Measurements from ENCODE around the gene ARID5A. TPM values are rescaled to one million over a fixed set of nuclear protein-coding genes. Genes with fewer than 3 reads are reported as not detected.

The ARID5A gene
- total and polyA plus RNA-seq, 2 donors (not counting 1 experiment from before 2014, with no cell fraction given), result 35.5 to 93.0 TPM

DNA sequence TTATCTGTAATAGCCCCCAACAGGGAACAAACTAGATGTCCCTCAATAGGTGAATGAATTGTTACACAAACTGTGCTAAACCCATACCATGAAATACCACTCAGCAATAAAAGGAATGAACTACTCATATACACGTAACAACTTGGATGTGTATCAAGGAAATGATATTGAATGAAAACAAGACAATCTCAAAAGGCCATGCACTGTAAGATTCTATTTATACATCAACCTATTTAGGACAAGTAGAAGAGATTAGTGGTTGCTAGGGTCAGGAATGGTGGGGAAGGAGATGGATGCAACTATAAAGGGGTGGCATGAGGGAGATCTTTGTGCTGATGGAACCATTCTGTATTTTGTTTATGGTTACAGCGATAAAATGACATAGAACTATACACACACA, 54.5 kb downstream of the ARID5A start:
- Mint-ChIP-seq H3K27me3 (no peaks in the 10 kb centered on the region), H3K27ac (no peak overlapping the region), H3K4me3 (no peak overlapping the region), H3K9me3 (ENCODE audit: insufficient read depth) (no peaks in the 10 kb centered on the region), H3K4me1 (no peaks in the 10 kb centered on the region)
- Histone ChIP-seq H3K4me2 (replicated peaks; ENCODE audit: low read depth, low read length, poor library complexity, severe bottlenecking) (no peak overlapping the region), H3K79me2 (ENCODE audit: control insufficient read depth, insufficient read depth, low read length) (no peaks in the 10 kb centered on the region), H3K36me3 (replicated peaks in 1 of 2; ENCODE audit: control extremely low read depth in 1 of 2, control insufficient read depth in 1 of 2, extremely low read depth in 1 of 2, insufficient read depth in 2 of 2, low read length in 1 of 2) (peaks cover 9 to 33% of the 10 kb centered on the region in 2 experiments), H3K9ac (ENCODE audit: low read length) (no peak overlapping the region), H2AFZ (ENCODE audit: insufficient read depth, low read depth, low read length, poor library complexity, severe bottlenecking) (no peak overlapping the region), H3K4me1 (ENCODE audit: control insufficient read depth in 2 of 2, insufficient read depth in 2 of 2, low read length in 2 of 2) (no peaks in the 10 kb centered on the region), H4K20me1 (ENCODE audit: control insufficient read depth, insufficient read depth, low read length, poor library complexity, severe bottlenecking) (no peaks in the 10 kb centered on the region), H3K27me3 (replicated peaks in 1 of 4; ENCODE audit: control extremely low read depth in 1 of 4, control insufficient read depth in 3 of 4, insufficient read depth in 4 of 4, low read length in 3 of 4) (no peaks in the 10 kb centered on the region), H3K4me3 (ENCODE audit: control extremely low read depth in 1 of 5, extremely low read depth in 1 of 5, insufficient read depth in 1 of 5, low read depth in 2 of 5, low read length in 4 of 5) (no peak overlapping the region), H3K27ac (ENCODE audit: low read length in 2 of 2) (no peak overlapping the region), H3K9me3 (ENCODE audit: control extremely low read depth in 1 of 3, control insufficient read depth in 2 of 3, insufficient read depth in 1 of 3, low read length in 2 of 3) (no peaks in the 10 kb centered on the region)
- WGBS (ENCODE audit: insufficient coverage), result no CpG with 5 or more reads among the region's 2 CpGs
- CTCF ChIA-PET, result no interaction called here
- TF ChIP-seq EZH2 (IDR thresholded peaks at IDR 0.05; ENCODE audit: borderline replicate concordance, insufficient read depth, low read depth, low read length, poor library complexity, severe bottlenecking), result no peak
- no peak for TF ChIP-seq CTCF (IDR thresholded peaks at IDR 0.05)
- DNase-seq (no peak), ATAC-seq (ENCODE audit: low read depth) (no peak)
- POLR2A ChIA-PET, result no interaction called here
- intact Hi-C loops (cut with micrococcal nuclease), result no loop called here

DNA sequence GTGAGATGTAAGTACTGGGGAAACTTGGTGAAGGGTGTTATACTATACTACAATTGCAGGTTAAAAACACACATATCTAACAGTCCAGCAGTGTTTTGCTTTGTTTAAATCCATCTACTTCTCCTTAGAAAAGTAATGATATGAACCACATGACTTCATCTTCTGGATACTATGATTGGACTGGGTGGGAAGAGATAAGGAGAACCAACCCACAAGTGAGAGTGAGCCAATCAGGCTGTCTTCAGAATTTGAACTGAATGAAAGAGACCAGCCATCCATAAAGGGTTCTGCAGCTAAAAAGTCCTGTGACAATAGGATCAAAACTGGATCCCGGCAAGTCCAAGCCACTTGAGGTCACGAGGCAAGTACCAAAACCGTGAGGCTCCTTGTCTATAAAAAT, 54.9 kb downstream of the ARID5A start:
- no peak for ATAC-seq (ENCODE audit: low read depth)
- Mint-ChIP-seq H3K27ac (no peak overlapping the region), H3K27me3 (no peaks in the 10 kb centered on the region), H3K4me1 (no peaks in the 10 kb centered on the region), H3K4me3 (no peak overlapping the region), H3K9me3 (ENCODE audit: insufficient read depth) (no peaks in the 10 kb centered on the region)
- no peak overlapping the region for H3K27ac ChIP-seq (ENCODE audit: low read length in 2 of 2)
- H3K4me1 ChIP-seq (ENCODE audit: control insufficient read depth in 2 of 2, insufficient read depth in 2 of 2, low read length in 2 of 2), result no peaks in the 10 kb centered on the region
- no peak overlapping the region for H3K4me3 ChIP-seq (ENCODE audit: control extremely low read depth in 1 of 5, extremely low read depth in 1 of 5, insufficient read depth in 1 of 5, low read depth in 2 of 5, low read length in 4 of 5)
- TF ChIP-seq CTCF (IDR thresholded peaks at IDR 0.05) (no peak), EZH2 (IDR thresholded peaks at IDR 0.05; ENCODE audit: borderline replicate concordance, insufficient read depth, low read depth, low read length, poor library complexity, severe bottlenecking) (no peak)
- H4K20me1 ChIP-seq (ENCODE audit: control insufficient read depth, insufficient read depth, low read length, poor library complexity, severe bottlenecking), result no peaks in the 10 kb centered on the region
- H3K9me3 ChIP-seq (ENCODE audit: control extremely low read depth in 1 of 3, control insufficient read depth in 2 of 3, insufficient read depth in 1 of 3, low read length in 2 of 3), result no peaks in the 10 kb centered on the region
- POLR2A ChIA-PET, result no interaction called here
- H3K4me2 ChIP-seq (replicated peaks; ENCODE audit: low read depth, low read length, poor library complexity, severe bottlenecking), result no peak overlapping the region
- intact Hi-C loops (cut with micrococcal nuclease), result no loop called here
- H2AFZ ChIP-seq (ENCODE audit: insufficient read depth, low read depth, low read length, poor library complexity, severe bottlenecking), result no peak overlapping the region
- WGBS (ENCODE audit: insufficient coverage), result no CpG with 5 or more reads among the region's 3 CpGs
- peaks cover 9 to 37% of the 10 kb centered on the region in 2 experiments for H3K36me3 ChIP-seq (replicated peaks in 1 of 2; ENCODE audit: control extremely low read depth in 1 of 2, control insufficient read depth in 1 of 2, extremely low read depth in 1 of 2, insufficient read depth in 2 of 2, low read length in 1 of 2)
- H3K79me2 ChIP-seq (ENCODE audit: control insufficient read depth, insufficient read depth, low read length), result no peaks in the 10 kb centered on the region
- CTCF ChIA-PET, result no interaction called here
- no peak for DNase-seq
- H3K27me3 ChIP-seq (replicated peaks in 1 of 4; ENCODE audit: control extremely low read depth in 1 of 4, control insufficient read depth in 3 of 4, insufficient read depth in 4 of 4, low read length in 3 of 4), result no peaks in the 10 kb centered on the region
- no peak overlapping the region for H3K9ac ChIP-seq (ENCODE audit: low read length)

Measured in B cell (primary cell).